Activated CD8-positive, alpha-beta T cell treated with anti-CD3 and anti-CD28 coated beads for 36 hours (primary cell): ENCODE measurements around the gene YOD1. TPM values are rescaled to one million over a fixed set of nuclear protein-coding genes. Genes with fewer than 3 reads are reported as not detected.
A peak's percentile ranks its signal among the peaks of the same experiment; 100 is the strongest.
"Not testable (repeated sequence)": the region's sequence is repeated elsewhere in the genome, so short reads cannot be mapped to it uniquely, and the experiment has no call there.

Experiments
- ATAC-seq: fragments of 200-7000 bp; cut with Tn5 transposase; one replicate; pipeline ENCODE4 v1.10.0; 2021; ENCODE audit warnings: mild to moderate bottlenecking, moderate library complexity
- CTCF ChIA-PET: fragments of 350-600 bp; sonication (Branson Sonifier 250); formaldehyde crosslinking; loops from one replicate; lab custom pipeline; 2021; ENCODE audit warnings: antibody characterized with exemption; lab: Charles Lee
- POLR2A ChIA-PET: fragments of 350-600 bp; sonication (Branson Sonifier 250); formaldehyde crosslinking; loops from one replicate; lab custom pipeline; 2021; ENCODE audit warnings: antibody characterized with exemption; lab: Charles Lee
- DNase-seq: peaks from one replicate; pipeline ENCODE4 v3.0.0-alpha.2; 2020
- H3K27ac Mint-ChIP-seq: one replicate; pipeline ENCODE4 v1.8.0; 2021; ENCODE audit warnings: mild to moderate bottlenecking, mixed read lengths
- H3K27me3 Mint-ChIP-seq: one replicate; pipeline ENCODE4 v1.8.0; 2021; ENCODE audit warnings: mixed read lengths
- H3K36me3 Mint-ChIP-seq: one replicate; pipeline ENCODE4 v1.8.0; 2021; ENCODE audit warnings: low read depth, mixed read lengths
- H3K4me1 Mint-ChIP-seq: one replicate; pipeline ENCODE4 v1.8.0; 2021; ENCODE audit warnings: low read depth, mixed read lengths
- H3K4me3 Mint-ChIP-seq: one replicate; pipeline ENCODE4 v1.8.0; 2021; ENCODE audit warnings: mild to moderate bottlenecking, moderate library complexity, mixed read lengths
- H3K9me3 Mint-ChIP-seq: one replicate; pipeline ENCODE4 v1.8.0; 2021; ENCODE audit warnings: mixed read lengths
- CTCF ChIP-seq: fragments of 200-600 bp; IDR thresholded peaks from one replicate; pipeline ENCODE4 v1.8.0; 2022; ENCODE audit warnings: antibody characterized with exemption, mild to moderate bottlenecking
- intact Hi-C: fragments of 100-400 bp; cut with micrococcal nuclease; formaldehyde crosslinking; loops from one replicate; pipeline ENCODE4 v1.10.0; 2022
- total RNA-seq, 2 experiments: library from RNA; stranded (reverse); gene quantifications; one replicate each; pipeline ENCODE4 v1.2.3, GENCODE V29; 2021

The YOD1 gene
- total RNA-seq, 2 experiments from 2014 or later: 7.4 to 7.5 TPM

- TF ChIP-seq CTCF: no peak
- DNase-seq (no peak), ATAC-seq (no peak)
- H3K4me1 Mint-ChIP-seq: peaks cover 56% of the 10 kb centered on the region
- POLR2A ChIA-PET: interaction anchor here (0.6 to 1.3 kb wide), 3 partner anchors 11 to 450 kb away, joined by 3 to 5 read pairs (median 4); no protein-coding TSS in a partner anchor
- CTCF ChIA-PET: interaction anchor here (0.6 to 4.8 kb wide), 24 partner anchors 9 to 470 kb away, joined by 3 to 49 read pairs (median 5); partner anchors contain the start of genes C1orf116 and CD55
- H3K4me3 Mint-ChIP-seq: peak overlapping the region; percentile 99
- no peaks in the 10 kb centered on the region for H3K9me3 Mint-ChIP-seq
- H3K27ac Mint-ChIP-seq: peak overlapping the region; percentile 94
- intact Hi-C loops: no loop called here
- peaks cover 30% of the 10 kb centered on the region for H3K36me3 Mint-ChIP-seq
- H3K27me3 Mint-ChIP-seq: no peaks in the 10 kb centered on the region
Observed at GRCh38 chr1:207049514-207049913, 1.5 kb downstream of the YOD1 start.

- TF ChIP-seq CTCF: no peak
- Mint-ChIP-seq H3K4me1 (peaks cover 57% of the 10 kb centered on the region), H3K27ac (no peak overlapping the region), H3K36me3 (peaks cover 30% of the 10 kb centered on the region), H3K9me3 (no peaks in the 10 kb centered on the region), H3K4me3 (peak overlapping the region; percentile 99), H3K27me3 (no peaks in the 10 kb centered on the region)
- intact Hi-C loops: no loop called here
- POLR2A ChIA-PET: interaction anchor here (0.6 to 1.3 kb wide), 2 partner anchors 11 to 13 kb away, joined by 3 to 5 read pairs; no protein-coding TSS in a partner anchor
- CTCF ChIA-PET: interaction anchor here (0.6 to 4.8 kb wide), 13 partner anchors 9 to 450 kb away, joined by 3 to 49 read pairs (median 10); no protein-coding TSS in a partner anchor
- no peak for DNase-seq
- no peak for ATAC-seq
Observed at GRCh38 chr1:207049054-207049453, 2.0 kb downstream of the YOD1 start.

- DNase-seq (no peak), ATAC-seq (no peak)
- Mint-ChIP-seq H3K4me1 (peaks cover 56% of the 10 kb centered on the region), H3K9me3 (no peaks in the 10 kb centered on the region), H3K27me3 (no peaks in the 10 kb centered on the region), H3K36me3 (peaks cover 33% of the 10 kb centered on the region), H3K27ac (no peak overlapping the region), H3K4me3 (no peak overlapping the region)
- intact Hi-C loops: no loop called here
- ChIA-PET CTCF (interaction anchor here (0.9 to 4.8 kb wide), 10 partner anchors 11 to 451 kb away, joined by 3 to 25 read pairs (median 9); no protein-coding TSS in a partner anchor), POLR2A (interaction anchor here (1.5 kb wide), 1 partner anchor 36 kb away, joined by 4 read pairs; no protein-coding TSS in a partner anchor)
- TF ChIP-seq CTCF: no peak
Observed at GRCh38 chr1:207048041-207048440, 3.0 kb downstream of the YOD1 start.

GRCh38 chr1:207047505-207047904 lies 3.5 kb downstream of the YOD1 start:
- no peak for DNase-seq
- Mint-ChIP-seq H3K9me3 (no peaks in the 10 kb centered on the region), H3K27ac (no peak overlapping the region), H3K27me3 (no peaks in the 10 kb centered on the region), H3K36me3 (peaks cover 35% of the 10 kb centered on the region), H3K4me1 (peaks cover 61% of the 10 kb centered on the region), H3K4me3 (no peak overlapping the region)
- POLR2A ChIA-PET: interaction anchor here (1.5 kb wide), 1 partner anchor 36 kb away, joined by 4 read pairs; no protein-coding TSS in a partner anchor
- no peak for TF ChIP-seq CTCF
- CTCF ChIA-PET: interaction anchor here (0.9 to 4.8 kb wide), 11 partner anchors 10 to 452 kb away, joined by 3 to 25 read pairs (median 4); no protein-coding TSS in a partner anchor
- no peak for ATAC-seq
- intact Hi-C loops: no loop called here

- no peak for ATAC-seq
- H3K36me3 Mint-ChIP-seq: peaks cover 38% of the 10 kb centered on the region
- H3K4me3 Mint-ChIP-seq: no peak overlapping the region
- TF ChIP-seq CTCF: no peak
- POLR2A ChIA-PET: interaction anchor here (0.6 to 0.7 kb wide), 2 partner anchors 25 to 78 kb away, joined by 3 to 5 read pairs; no protein-coding TSS in a partner anchor
- peaks cover 50% of the 10 kb centered on the region for H3K4me1 Mint-ChIP-seq
- H3K27me3 Mint-ChIP-seq: no peaks in the 10 kb centered on the region
- intact Hi-C loops: no loop called here
- H3K9me3 Mint-ChIP-seq: no peaks in the 10 kb centered on the region
- CTCF ChIA-PET: interaction anchor here (1.1 to 2.1 kb wide), 4 partner anchors 25 to 181 kb away, joined by 3 to 7 read pairs (median 5); no protein-coding TSS in a partner anchor
- no peak for DNase-seq
- H3K27ac Mint-ChIP-seq: no peak overlapping the region
Observed at GRCh38 chr1:207045453-207045852, 5.6 kb downstream of the YOD1 start.

- CTCF ChIA-PET, DNase-seq, H3K27ac Mint-ChIP-seq: not testable (repeated sequence)
Observed at GRCh38 chr1:207041397-207041796, 9.6 kb downstream of the YOD1 start.

More at GRCh38 chr1:207041397-207041796, 9.6 kb downstream of the YOD1 start:
- H3K9me3 Mint-ChIP-seq, H3K27me3 Mint-ChIP-seq, H3K4me3 Mint-ChIP-seq, ATAC-seq, intact Hi-C loops: not testable (repeated sequence)
- Mint-ChIP-seq H3K4me1 (peaks cover 25% of the 10 kb centered on the region), H3K36me3 (peaks cover 18% of the 10 kb centered on the region)
- POLR2A ChIA-PET: interaction anchor here (0.7 to 1.8 kb wide), 3 partner anchors 12 to 537 kb away, joined by 3 to 6 read pairs (median 3); partner anchors contain the start of gene PFKFB2
